DMS 273 treated with DMSO at 0.1 percent for 48 hours (cell line): ENCODE results near the gene CDC42SE2.
"Not testable (repeated sequence)": the region's sequence is repeated elsewhere in the genome, so short reads cannot be mapped to it uniquely, and the experiment has no call there.

Experiments
- DNase-seq: peaks from one replicate; lab custom pipeline; 2025; lab: John Stamatoyannopoulos, UW

CDC42SE2 gene

GRCh38 chr5:131318455-131318854 lies 54.6 kb downstream of the CDC42SE2 start:
- no peak for DNase-seq

- DNase-seq, result no peak
Observed at GRCh38 chr5:131321066-131321465, 57.2 kb downstream of the CDC42SE2 start.

GRCh38 chr5:131322926-131323325 lies 59.1 kb downstream of the CDC42SE2 start:
- no peak for DNase-seq

- DNase-seq, result no peak
Observed at GRCh38 chr5:131323378-131323777, 59.5 kb downstream of the CDC42SE2 start.

GRCh38 chr5:131324303-131324702 lies 60.5 kb downstream of the CDC42SE2 start:
- no peak for DNase-seq

- no peak for DNase-seq
Observed at GRCh38 chr5:131328536-131329285, 64.9 kb downstream of the CDC42SE2 start.

- DNase-seq, result no peak
Observed at GRCh38 chr5:131329286-131329560, 65.4 kb downstream of the CDC42SE2 start.

- DNase-seq, result no peak
Observed at GRCh38 chr5:131330031-131330430, 66.2 kb downstream of the CDC42SE2 start.

GRCh38 chr5:131335756-131336155 lies 71.9 kb downstream of the CDC42SE2 start:
- not testable (repeated sequence) for DNase-seq

GRCh38 chr5:131336801-131337200 lies 72.9 kb downstream of the CDC42SE2 start:
- DNase-seq, result not testable (repeated sequence)

GRCh38 chr5:131337240-131338050 lies 73.6 kb downstream of the CDC42SE2 start:
- DNase-seq, result not testable (repeated sequence)

GRCh38 chr5:131338051-131338453 lies 74.2 kb downstream of the CDC42SE2 start:
- DNase-seq, result no peak

GRCh38 chr5:131344288-131344687 lies 80.4 kb downstream of the CDC42SE2 start:
- DNase-seq, result not testable (repeated sequence)

- DNase-seq, result not testable (repeated sequence)
Observed at GRCh38 chr5:131346204-131346603, 82.4 kb downstream of the CDC42SE2 start.

- no peak for DNase-seq
Observed at GRCh38 chr5:131353991-131354390, 90.1 kb downstream of the CDC42SE2 start.

- no peak for DNase-seq
Observed at GRCh38 chr5:131355971-131356528, 92.2 kb downstream of the CDC42SE2 start.

- no peak for DNase-seq
Observed at GRCh38 chr5:131356619-131357018, 92.8 kb downstream of the CDC42SE2 start.

- no peak for DNase-seq
Observed at GRCh38 chr5:131357739-131358561, 94.1 kb downstream of the CDC42SE2 start.

- no peak for DNase-seq
Observed at GRCh38 chr5:131361677-131362315, 97.9 kb downstream of the CDC42SE2 start.

GRCh38 chr5:131363811-131364506 lies 100.1 kb downstream of the CDC42SE2 start:
- DNase-seq, result no peak

- DNase-seq, result no peak
Observed at GRCh38 chr5:131364507-131365050, 100.7 kb downstream of the CDC42SE2 start.
